HG02981 (cell line): ENCODE data around the gene RABEP2.
"Not testable (repeated sequence)": the region's sequence is repeated elsewhere in the genome, so short reads cannot be mapped to it uniquely, and the experiment has no call there.

Experiments used
- ATAC-seq: cut with Tn5 transposase; IDR thresholded peaks from one replicate; pipeline ENCODE4 v1.9.1; 2021; ENCODE audit warnings: mild to moderate bottlenecking, moderate library complexity; ENCODE audit not compliant: unreplicated experiment

RABEP2 gene

DNA sequence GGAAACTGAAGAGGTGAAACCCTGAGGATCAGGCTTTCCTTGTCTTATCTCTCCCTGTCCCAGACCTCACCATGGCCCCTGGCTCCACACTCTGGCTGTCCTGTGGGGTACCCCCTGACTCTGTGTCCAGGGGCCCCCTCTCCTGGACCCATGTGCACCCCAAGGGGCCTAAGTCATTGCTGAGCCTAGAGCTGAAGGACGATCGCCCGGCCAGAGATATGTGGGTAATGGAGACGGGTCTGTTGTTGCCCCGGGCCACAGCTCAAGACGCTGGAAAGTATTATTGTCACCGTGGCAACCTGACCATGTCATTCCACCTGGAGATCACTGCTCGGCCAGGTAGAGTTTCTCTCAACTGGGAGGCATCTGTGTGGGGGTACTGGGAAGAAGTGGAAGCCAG, 8.1 kb upstream of the RABEP2 start:
- ATAC-seq = no peak

DNA sequence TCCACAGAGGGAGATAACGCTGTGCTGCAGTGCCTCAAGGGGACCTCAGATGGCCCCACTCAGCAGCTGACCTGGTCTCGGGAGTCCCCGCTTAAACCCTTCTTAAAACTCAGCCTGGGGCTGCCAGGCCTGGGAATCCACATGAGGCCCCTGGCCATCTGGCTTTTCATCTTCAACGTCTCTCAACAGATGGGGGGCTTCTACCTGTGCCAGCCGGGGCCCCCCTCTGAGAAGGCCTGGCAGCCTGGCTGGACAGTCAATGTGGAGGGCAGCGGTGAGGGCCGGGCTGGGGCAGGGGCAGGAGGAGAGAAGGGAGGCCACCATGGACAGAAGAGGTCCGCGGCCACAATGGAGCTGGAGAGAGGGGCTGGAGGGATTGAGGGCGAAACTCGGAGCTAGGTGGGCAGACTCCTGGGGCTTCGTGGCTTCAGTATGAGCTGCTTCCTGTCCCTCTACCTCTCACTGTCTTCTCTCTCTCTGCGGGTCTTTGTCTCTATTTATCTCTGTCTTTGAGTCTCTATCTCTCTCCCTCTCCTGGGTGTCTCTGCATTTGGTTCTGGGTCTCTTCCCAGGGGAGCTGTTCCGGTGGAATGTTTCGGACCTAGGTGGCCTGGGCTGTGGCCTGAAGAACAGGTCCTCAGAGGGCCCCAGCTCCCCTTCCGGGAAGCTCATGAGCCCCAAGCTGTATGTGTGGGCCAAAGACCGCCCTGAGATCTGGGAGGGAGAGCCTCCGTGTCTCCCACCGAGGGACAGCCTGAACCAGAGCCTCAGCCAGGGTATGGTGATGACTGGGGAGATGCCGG, 7.5 kb upstream of the RABEP2 start:
- no peak for ATAC-seq

DNA sequence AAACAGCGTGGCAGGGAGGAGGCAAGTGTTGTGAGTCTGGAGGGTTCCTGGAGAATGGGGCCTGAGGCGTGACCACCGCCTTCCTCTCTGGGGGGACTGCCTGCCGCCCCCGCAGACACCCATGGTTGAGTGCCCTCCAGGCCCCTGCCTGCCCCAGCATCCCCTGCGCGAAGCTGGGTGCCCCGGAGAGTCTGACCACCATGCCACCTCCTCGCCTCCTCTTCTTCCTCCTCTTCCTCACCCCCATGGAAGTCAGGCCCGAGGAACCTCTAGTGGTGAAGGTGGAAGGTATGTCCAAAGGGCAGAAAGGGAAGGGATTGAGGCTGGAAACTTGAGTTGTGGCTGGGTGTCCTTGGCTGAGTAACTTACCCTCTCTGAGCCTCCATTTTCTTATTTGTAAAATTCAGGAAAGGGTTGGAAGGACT, 6.8 kb upstream of the RABEP2 start, which contains the start of gene CD19:
Gene CD19 (plus strand): TSS at position 171 of the 425 bp plus-strand sequence. CDS start 30 bp downstream, at position 201.
- ATAC-seq = no peak

DNA sequence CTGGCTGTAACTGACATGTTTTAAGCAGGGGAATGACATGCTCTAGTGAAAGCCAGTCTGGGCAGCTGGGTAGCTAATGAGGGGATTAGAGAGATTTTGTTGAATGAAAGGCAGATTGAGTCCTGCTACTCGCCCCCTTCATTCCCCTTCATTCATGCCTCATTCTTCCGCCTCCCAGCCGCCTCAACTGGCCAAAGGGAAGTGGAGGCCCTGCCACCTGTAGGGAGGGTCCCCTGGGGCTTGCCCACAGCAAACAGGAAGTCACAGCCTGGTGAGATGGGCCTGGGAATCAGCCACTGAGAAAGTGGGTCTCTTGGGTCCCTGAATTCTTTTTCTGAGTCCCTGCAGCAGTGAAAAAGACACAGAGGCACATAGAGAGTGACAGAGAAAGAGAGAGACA, 5.6 kb upstream of the RABEP2 start:
- no peak for ATAC-seq

DNA sequence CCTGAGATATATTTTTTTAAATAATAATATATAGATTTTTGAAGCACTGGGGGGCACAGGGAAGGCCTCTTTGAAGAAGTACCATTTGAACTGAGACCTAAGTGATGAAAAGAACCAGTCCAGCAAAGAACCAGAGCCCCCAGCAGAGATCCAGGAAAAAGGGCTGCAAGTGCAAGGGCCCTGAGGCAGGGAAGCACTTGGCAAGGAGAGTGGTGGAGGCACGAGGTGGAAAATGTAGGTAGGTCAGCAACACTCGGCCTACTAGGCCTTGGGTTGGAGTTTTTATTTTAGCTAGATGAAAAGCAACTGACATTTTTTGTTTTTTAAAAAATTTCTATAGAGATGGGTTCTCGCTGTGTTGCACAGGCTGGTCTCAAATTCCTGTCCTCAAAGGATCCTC, 5.2 kb upstream of the RABEP2 start:
- ATAC-seq = no peak

DNA sequence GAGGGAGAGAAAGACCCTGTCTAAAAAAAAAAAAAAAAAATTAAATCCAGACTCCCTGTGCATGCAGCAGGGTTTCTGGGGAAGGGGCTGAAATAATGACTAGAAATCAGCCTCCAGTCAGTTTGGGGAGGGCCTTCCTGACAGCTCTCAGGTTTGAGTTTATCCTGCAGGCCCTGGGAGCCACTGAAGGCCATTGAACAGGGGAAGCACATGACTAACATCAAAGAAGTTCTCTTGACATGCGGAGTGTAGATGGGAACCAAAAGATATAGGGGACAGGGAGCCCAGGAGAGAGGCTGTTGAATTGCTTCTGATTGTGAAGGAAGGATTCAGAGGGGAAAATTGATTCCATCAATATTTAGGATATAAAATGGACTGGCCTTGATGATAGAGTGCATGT, 2.8 kb upstream of the RABEP2 start:
- ATAC-seq = no peak

DNA sequence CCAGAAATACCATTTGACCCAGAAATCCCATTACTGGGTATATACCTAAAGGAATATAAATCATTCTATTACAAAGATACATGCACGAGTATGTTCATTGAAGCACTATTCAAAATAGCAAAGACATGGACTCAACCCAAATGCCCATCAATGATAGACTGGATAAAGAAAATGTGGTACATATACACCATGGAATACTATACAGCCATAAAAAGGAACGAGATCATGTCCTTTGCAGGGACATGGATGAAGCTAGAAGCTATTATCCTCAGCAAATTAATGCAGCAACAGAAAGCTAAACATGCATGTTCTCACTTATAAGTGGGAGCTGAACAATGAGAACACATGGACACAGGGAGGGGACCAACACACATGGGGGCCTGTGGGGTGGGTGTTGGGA, 1.2 kb upstream of the RABEP2 start:
- ATAC-seq = not testable (repeated sequence)

DNA sequence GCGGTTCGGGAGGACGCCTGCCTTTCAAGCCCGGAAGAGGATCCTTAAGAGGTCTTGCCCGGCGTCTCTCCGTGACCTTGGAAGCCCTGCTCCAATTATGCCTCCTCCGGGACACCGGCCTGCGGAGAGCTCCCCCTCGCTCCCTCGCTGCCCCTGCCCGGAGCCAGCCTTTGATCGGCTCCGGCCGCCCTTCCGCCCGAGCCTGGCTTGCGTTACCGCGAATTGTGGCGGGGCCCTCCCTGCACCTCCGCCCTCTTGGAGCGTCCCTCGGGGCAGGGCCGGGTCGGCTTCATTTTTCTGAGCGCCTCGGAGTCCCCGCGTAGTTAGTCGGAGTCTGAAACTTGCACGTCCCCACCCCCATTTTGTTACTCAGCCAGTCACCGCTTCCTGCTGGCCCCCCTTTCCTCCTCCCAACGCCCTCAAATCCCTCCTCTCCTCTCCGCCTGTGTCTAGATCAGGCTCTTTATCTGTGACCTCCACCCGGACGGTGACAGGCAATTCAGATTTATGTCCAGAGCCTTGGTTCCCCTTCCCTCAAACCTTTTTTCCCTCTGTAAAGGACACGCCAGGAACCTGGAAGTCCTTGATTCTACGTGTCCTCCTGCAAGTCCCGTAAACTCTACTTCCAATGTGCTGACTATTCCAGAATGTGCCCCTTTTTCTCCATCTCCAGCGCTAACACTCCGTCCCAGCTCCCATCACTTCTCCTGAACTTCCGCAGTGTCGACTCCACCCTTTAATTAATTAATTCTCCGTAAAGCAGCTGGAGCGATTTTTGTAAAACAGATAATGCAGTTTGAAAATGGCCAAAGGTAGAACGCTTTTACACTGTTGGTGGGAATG, 569 bp upstream of the RABEP2 start:
- peak; percentile 26 for ATAC-seq

DNA sequence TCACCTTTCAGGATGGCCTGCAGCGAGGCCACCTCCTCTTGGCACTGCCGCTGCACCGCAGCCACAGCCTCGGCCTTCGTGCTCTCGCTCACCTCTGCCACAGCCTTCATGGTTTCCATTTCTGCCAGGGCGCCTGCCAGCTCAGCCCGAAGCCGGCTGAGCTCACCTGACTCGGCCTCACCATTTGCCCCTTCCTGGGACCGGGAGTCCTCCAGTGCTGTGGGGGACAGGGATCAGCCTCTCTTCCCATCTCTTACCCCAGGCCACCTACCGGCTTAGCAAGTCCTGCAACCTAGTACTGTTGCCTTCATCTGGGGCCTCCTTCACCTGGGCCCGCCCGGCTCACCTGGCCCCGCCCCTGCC, 658 bp downstream of the RABEP2 start:
- ATAC-seq = no peak

DNA sequence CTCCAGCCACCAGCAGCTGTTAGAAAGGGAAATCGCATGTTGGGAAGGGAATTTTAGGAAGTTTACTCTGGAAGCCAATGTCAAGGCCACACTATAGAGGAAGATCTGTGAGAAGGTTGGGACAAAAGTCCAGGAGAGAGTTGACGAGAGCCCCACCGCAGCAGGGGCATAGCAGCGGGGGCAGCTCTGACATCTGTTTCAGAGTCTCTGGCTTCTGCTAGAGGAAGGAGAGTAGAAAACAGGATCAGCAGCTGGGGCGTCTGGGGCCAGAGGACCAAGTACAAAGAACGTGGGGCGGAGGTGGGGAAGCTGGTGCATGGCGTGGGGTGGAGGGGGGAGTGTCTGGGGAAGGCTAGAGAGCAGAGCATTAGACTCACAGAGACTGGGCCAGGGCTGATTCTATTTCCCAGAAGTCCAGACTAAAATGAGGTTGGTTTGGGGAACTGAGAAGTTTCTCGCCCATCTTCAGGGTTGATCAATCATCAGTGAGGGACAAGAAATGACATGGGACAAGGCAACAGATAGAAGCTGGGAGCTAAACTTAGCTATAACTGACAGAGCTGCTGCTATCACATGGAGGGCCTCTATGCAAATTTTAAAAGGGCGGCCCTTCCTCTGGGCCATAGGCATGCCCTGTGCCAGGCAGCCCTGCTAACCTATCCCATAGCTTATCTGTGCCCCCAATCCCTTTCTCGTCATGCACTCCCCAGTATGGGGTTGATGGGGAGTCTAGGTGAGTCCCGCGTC, 1.2 kb downstream of the RABEP2 start:
- peak; percentile 47 for ATAC-seq

DNA sequence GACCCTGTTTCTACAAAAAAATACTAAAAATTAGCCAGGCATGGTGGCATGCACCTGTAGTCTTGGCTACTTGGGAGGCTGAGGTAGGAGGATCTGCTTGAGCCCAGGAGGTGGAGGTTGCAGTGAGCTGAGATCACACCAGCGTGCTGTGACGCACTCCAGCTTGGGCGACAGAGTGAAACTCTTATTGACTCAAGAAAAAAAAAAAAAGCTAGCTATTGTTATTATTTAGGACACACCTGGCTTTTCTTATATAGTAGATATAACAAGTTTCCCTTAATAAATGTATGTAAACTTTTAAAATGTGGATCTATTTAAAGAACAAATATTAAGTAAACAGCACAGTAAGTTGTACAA, 1.8 kb downstream of the RABEP2 start:
- ATAC-seq = no peak

DNA sequence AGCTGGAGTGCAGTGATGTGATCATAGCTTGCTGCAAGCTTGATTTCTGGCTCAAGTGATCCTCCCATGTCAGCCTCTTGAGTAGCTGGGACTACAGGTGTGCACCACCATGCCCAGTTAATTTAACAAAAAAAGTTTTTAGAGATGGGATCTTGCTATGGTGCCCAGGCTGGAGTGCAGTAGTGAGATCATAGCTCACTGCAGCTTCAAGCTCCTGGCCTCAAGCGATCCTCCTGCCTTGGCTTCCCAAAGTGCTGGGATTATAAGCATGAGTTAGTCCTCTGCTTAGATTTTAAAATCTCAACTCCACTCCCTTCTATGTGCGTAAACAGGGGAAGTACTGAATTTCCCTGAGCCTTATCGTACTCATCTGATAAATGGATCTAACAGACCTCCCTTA, 6.3 kb downstream of the RABEP2 start:
- no peak for ATAC-seq

DNA sequence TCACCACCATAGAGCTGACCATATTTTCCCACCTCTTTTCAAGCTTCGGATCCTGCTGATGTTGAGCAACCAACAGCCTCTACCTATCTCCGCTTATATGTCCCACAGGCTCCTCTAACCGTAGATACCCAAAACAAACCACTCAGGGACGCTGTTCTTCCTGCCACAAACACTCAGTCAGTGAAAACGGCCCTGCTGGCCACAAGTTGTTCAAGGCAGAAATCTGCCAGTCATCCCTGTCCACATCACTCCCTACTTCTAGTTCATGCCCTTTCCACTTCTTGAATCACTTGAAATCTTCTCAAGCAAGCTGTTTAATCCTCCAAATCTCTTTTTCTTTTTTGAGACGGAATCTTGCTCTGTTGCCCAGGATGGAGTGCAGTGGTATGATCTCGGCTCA, 7.9 kb downstream of the RABEP2 start:
- ATAC-seq = no peak

DNA sequence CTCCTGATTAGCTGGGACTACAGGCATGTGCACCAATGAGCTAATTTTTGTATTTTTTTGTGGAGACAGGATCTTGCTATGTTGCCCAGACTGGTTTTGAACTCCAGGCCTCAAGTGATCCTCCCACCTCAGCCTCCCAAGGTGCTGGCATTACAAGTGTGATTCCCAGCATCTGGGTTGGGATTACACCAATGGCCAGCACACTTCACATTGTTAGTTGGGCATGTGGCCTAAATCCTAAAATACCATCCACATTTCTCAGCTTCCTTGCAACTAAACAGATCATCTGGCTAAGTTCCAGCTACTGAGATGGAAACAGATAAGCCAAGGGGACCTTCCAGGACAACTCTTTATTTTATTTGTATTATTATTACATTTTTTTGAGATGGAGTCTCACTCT, 9.9 kb downstream of the RABEP2 start:
- ATAC-seq = no peak

DNA sequence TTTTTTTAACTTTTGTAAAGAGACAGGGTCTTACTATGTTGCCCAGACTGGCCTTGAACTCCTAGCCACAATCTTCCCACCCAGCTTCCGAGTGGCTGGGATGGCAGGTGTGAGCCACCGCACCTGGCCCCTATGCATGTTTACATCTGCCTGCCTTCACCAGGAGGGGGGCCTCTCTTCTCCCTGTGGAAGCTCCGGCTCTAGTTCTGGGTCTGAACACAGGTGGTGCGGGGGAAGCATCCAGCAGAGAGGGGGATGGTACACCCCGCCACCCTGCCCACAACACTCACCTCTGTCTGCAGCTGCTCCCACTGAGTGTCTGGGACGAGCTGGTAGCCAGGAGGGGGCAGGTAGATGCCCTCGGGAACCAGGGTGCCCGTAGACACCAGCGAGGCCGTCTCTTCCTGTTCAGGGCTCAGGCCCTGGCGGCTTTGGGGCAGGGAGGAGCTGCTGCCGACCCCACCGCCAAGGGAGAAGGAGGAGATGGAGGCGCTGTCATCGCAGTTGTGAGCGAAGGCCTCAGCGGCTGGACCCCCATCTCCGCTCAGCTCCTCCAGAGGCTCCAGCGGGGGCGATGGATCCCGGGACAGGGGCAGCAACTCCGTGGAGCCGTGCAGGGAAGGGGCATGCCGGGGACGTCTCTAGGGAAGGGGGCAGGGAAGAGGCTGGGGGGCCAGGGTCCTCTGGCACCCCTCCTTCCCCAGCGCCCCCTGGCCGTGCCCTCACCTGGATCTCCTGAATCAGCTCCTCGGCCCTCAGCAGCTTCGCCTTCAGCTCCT, 10.9 kb downstream of the RABEP2 start:
- no peak for ATAC-seq

DNA sequence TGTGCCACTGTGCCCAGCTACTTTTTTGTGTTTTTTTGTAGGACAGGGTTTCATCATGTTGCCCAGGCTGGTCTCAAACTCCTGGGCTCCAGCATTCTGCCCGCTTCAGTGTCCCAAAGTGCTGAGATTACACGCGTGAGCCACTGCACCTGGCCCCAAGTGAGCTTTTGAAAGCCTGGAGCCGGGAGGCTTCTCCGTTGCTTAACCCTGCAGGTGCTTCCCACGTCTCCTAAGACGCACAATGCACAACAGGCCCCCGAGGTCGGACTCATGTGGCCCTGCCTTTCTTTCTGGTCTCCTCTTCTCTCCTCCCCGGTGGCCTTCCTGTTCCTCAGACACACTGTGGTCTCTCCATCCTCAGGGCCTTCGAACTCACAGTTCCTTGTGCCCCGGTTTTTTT, 12.5 kb downstream of the RABEP2 start:
- ATAC-seq = no peak

DNA sequence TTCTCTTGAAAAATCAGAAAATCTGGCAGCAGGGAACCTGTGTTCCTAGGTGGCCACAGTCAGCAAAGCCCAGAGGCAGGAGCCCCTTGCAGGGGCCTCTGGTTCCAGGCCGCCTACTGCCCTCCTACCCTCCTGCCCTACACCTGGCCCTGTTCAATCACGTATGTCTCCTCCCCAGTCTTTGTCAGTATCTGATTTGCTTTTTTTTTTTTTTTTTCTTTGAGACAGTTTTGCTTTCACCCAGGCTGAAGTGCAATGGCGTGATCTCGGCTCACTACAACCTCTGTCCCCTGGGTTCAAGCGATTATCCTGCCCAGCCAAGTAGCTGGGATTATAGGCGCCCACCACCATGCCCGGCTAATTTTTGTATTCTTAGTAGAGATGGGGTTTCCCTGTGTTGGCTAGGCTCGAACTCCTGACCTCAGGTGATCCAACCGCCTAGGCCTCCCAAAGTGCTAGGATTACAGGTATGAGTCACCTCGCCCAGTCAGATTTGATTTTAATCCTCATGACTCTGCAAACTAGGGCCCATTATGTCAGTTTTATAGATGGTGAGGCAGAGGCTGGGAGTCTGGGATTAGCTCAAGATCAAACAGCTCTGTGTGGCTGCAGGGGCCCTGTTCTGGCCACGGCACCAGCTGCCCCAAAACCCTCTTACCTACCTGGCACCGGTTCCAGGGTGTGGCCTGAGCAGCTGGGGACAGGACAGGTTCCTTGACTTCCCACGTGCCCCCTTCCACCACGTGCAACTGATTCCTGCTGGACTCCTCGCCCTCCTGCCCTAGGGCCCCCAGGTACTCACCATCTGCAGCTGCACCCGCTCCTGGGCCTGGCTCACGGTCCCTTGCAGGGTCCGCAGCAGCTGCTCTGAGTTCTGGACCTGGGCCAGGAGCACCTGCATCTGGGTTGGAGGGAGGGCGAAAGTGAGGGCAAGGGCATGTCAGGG, 14.7 kb downstream of the RABEP2 start:
- no peak for ATAC-seq

DNA sequence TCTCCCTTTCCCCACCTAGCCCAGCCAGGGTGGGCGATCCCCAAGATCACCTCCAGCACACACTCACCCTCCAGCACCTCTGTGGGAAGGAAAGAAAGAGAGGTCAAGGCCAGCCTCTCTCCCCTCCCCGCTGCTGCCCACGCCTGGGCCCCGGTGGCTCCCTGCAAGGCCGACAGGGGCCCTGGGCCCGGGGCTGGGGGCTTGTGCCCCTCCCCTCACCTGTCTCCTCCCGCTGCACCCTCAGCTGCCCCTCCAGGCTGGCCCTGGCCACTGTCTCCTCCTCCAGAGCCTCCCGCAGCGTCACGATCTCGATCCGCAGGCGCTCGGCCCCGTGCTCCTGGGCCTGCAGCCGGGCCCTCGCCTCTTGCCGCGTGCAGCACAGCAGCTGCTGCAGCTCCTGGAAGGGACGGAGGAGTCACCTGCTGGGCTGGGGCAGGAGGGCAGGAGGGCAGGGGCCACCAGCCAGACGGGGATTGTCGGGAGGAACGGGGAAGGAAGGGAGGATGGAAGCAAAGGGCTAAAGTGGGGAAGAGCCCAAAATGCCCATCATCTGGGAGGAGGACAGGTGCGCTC, 19.2 kb downstream of the RABEP2 start:
- no peak for ATAC-seq

DNA sequence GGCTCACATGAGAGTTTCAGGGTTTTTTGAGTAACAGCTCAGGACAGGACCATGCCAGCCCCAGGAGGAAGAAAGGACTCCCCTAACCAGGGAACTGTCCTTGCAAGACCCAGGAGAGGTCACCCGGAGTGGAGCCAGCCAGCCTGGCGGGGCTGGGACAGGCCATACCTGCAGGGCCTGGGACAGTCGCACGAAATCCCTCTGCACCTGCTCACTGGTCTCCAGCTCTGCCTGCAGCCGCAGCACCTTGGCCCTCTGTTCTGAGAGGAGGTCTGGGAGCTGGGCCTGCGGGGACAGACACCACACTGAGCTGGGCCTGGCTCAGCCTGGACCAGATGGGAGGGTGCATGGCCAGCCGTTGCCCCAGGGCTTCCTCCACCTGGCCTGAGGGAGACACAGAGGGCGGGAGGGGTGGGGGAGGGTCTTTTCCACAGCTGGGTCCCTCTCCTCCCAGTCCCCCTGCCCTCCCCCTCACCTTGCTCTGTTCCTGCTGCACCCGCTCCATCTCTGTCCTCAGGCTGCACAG, 19.7 kb downstream of the RABEP2 start:
- no peak for ATAC-seq
